T-helper 2 cell treated with Interferon-gamma antibody and Interleukin-4, amounts not matched to agents 100 ng/mL and 5 ng/mL, for 36 hours (primary cell): ENCODE results near the gene LILRB4. TPM values are rescaled to one million over a fixed set of nuclear protein-coding genes. Genes with fewer than 3 reads are reported as not detected.
"Not testable (repeated sequence)": the region's sequence is repeated elsewhere in the genome, so short reads cannot be mapped to it uniquely, and the experiment has no call there.

Experiments
- intact Hi-C: fragments of 100-400 bp; cut with micrococcal nuclease; formaldehyde crosslinking; loops from one replicate; pipeline ENCODE4 v1.15.1; 2023
- total RNA-seq: library from RNA; stranded (reverse); gene quantifications from 2 replicates; pipeline ENCODE4 v1.2.3, GENCODE V29; 2022

LILRB4 gene
- total RNA-seq, 1 donor from 2014 or later: 0.30 TPM

GRCh38 chr19:54648129-54648528, 14.7 kb upstream of the LILRB4 start:
- intact Hi-C loops: no loop called here

GRCh38 chr19:54650108-54650655, 12.6 kb upstream of the LILRB4 start:
- intact Hi-C loops: no loop called here

GRCh38 chr19:54653181-54653809, 9.5 kb upstream of the LILRB4 start:
- intact Hi-C loops: no loop called here

DNA sequence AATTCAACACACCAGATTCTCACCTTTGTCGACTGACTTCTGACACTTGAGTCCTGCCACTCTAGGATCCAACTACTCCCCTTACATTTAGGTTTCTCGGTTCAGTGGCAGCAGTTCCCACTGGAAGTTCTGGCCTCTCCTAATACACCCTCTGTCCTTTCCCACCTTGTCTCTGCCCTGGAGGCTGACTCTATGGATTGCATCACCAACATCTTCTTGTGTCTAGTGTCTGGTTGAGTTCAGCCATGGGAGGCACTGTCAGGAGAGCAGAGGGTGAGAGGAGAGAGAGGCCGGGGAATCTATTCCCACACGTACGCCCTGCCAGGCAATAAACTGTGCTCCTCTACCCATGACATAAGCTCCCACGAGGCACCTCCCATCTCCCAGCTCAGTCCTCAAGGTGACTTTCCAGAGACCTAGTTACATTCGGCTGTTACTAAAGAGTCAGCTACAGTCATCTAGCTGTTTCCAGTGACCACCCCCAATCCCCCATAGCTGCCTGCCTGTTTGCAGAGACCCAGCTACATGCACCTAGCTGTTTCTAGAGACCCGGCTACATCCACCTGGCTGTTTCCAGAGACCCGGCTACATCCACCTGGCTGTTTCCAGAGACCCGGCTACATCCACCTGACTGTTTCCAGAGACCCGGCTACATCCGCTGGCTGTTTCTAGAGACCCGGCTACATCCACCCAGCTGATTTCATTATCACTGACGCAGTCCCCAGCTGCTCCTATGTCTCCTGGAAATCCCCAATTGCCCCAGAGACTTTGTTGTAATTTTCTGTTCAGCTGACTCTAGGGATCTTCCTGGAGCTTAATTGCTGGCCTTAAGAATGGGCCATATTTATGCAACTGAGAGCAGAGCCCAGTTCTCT, 8.1 kb upstream of the LILRB4 start:
- intact Hi-C loops: no loop called here

DNA sequence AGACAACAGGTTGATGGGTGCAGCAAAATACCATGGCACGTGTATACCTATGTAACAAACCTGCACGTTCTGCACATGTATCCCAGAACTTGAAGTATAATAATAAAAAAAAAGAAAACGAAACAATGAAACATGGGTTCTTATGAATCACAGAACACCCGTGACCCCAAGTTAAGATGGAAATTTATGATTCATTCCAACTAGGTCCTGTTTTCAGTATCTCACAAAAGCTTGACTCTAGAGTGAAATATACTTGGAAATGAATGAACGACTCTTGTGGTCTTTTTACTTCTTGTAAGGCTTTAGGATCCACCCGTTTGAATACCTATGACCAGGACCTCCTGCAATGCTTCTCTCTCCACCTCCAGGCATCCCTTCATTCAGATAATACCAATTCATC, 3.5 kb upstream of the LILRB4 start:
- intact Hi-C loops: no loop called here

GRCh38 chr19:54660306-54660705, 2.5 kb upstream of the LILRB4 start:
- intact Hi-C loops: no loop called here

- intact Hi-C loops: no loop called here
These were observed 1.8 kb upstream of the LILRB4 start for GRCh38 chr19:54660964-54661363.

GRCh38 chr19:54661846-54662481, 821 bp upstream of the LILRB4 start:
- intact Hi-C loops: no loop called here

DNA sequence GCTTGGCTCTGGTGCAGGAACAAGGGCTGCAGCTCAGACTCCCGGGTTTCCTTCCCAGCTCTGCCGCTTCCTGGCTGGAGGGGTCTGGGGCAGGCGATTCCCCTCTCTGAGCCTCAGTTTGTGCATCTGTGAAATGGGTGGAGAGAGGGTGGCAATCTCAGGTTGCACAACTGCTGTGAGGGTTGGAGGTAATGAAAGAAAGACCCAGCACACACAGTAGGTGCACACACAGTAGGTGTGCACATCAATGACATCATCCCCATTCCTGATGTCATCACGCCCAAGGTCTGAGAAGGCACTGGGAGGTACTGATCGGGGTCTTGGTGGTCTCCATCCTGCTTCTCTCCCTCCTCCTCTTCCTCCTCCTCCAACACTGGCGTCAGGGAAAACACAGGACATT, 2.7 kb downstream of the LILRB4 start:
- intact Hi-C loops: no loop called here

- intact Hi-C loops: no loop called here
These were observed 4.4 kb downstream of the LILRB4 start for GRCh38 chr19:54667217-54667616.

DNA sequence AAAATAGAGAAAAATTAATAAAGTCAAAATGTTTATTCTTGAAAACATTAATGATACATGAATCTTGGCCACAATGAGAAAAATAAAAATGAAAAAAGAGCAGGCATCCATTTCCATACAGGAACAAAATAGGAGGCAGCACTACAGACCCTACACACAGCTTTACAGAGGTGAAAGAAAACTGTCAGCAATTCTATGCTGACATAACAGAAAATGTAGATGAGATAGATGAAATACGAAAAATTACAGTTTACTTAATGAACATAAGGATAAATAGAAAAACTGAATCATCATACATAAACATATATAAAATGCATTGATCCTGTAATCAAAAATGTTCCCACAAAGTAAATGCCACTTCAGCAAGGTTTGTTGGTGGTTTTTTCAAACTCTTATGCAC, 5.6 kb downstream of the LILRB4 start:
- intact Hi-C loops: no loop called here

DNA sequence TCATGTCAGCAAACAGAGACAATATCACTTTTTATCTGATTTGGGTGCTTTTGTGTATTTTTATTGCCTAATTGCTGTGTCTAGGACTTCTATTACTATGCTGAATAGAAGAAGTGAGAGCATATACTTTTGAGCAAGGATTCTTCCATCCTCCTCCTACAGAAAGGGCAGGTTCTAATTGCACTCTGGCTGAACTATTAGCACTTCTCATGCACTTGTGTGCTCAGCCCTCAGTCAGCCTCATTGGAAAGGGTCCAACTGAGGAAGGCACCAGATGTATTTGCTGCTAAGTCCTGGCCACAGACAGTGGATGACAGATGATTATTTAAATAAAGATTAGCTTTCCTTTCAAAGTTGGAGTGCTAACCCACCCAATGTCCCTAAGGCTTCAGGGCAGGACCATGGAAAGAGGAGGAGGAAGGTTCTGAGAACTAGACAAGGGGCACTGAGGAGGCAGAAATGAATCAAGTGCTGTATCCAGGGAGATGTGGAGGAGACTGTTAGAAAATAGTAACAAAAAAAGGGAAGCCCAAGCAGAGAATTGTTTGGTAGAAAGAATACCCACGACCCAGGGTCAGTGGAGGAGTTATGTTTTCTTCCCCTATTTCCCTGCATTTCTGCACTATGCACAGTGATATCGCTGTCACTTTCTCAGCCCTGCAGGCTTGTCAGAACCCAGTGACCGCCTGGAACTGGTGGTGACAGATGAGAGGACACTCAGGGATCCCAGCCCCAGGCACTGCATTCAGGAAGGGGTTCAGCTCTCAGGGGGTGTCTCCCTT, 8.0 kb downstream of the LILRB4 start:
- intact Hi-C loops: no loop called here

- intact Hi-C loops: no loop called here
These were observed 10.4 kb downstream of the LILRB4 start for GRCh38 chr19:54673222-54673621.

- intact Hi-C loops: no loop called here
These were observed 11.3 kb downstream of the LILRB4 start for GRCh38 chr19:54674021-54674617.

DNA sequence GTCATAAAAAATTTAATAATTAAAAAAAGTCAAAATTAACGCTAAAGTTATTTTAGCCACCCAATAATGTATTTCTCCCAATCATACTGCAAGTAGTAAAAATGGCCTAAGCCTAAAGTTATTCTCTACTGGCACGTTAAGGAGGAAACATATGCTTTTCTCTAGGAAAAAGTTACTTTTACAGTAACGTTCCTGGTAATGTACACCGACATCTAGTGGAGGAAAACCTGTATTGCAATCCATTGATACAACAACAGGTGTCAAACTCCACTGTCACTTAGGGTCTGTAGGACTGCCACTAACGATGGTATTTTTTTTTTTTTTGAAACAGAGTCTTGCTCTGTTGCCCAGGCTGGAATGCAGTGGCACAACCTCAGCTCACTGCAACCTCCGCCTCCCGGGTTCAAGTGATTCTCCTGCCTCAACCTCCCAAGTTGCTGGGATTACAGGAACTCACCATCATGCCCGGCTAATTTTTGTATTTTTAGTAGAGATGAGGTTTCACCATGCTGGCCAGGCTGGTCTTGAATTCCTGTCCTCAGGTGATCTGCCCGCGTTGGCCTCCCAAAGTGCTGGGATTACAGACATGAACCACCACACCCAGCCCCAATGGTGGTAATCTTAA, 13.5 kb downstream of the LILRB4 start:
- intact Hi-C loops: loop anchor here (1.0 kb wide), 1 partner anchor 195 kb away; no protein-coding TSS in a partner anchor

- intact Hi-C loops: no loop called here
These were observed 14.4 kb downstream of the LILRB4 start for GRCh38 chr19:54677217-54677616.

- intact Hi-C loops: not testable (repeated sequence)
These were observed 18.8 kb downstream of the LILRB4 start for GRCh38 chr19:54681596-54681995.

GRCh38 chr19:54682306-54682856, 19.6 kb downstream of the LILRB4 start:
- intact Hi-C loops: no loop called here

DNA sequence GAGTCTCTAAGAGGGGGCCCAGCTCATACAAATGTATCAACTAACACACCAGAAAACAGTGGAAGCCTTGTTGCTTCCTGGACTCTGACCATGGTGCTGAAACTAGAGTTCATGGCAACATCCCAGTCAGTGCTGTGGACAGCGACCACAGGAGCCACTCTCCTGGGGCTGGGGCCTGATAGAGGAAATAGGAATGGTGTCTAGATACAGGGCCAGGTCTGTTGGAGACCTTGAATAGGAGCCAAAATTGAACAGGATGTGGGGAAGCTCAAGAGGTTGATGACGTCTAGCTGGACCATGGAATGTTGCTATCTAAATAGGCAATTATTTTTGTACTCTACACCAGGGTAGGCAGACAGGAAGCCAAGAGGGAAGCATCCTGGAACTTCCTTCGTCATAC, 21.7 kb downstream of the LILRB4 start:
- intact Hi-C loops: no loop called here
